Measurements from ENCODE around the gene PDSS2.
"Not testable (repeated sequence)": the region's sequence is repeated elsewhere in the genome, so short reads cannot be mapped to it uniquely, and the experiment has no call there.

The PDSS2 gene

GRCh38 chr6:107416145-107416544 is 43.2 kb downstream of the PDSS2 start:
- no peak for DNase-seq

GRCh38 chr6:107413966-107414645 is 45.3 kb downstream of the PDSS2 start:
- no peak for DNase-seq

- DNase-seq = no peak
Measured at GRCh38 chr6:107411161-107411560, 48.2 kb downstream of the PDSS2 start.

GRCh38 chr6:107409942-107410341 is 49.4 kb downstream of the PDSS2 start:
- no peak for DNase-seq

- DNase-seq = no peak
Measured at GRCh38 chr6:107408714-107409113, 50.6 kb downstream of the PDSS2 start.

GRCh38 chr6:107405002-107405401 is 54.4 kb downstream of the PDSS2 start:
- DNase-seq = no peak

GRCh38 chr6:107402533-107402932 is 56.8 kb downstream of the PDSS2 start:
- DNase-seq = no peak

GRCh38 chr6:107401573-107401972 is 57.8 kb downstream of the PDSS2 start:
- DNase-seq = no peak

GRCh38 chr6:107400616-107401147 is 58.7 kb downstream of the PDSS2 start:
- no peak for DNase-seq

GRCh38 chr6:107399935-107400334 is 59.4 kb downstream of the PDSS2 start:
- DNase-seq = no peak

GRCh38 chr6:107398001-107398400 is 61.4 kb downstream of the PDSS2 start:
- no peak for DNase-seq

GRCh38 chr6:107396211-107396610 is 63.2 kb downstream of the PDSS2 start:
- DNase-seq = no peak

- no peak for DNase-seq
Measured at GRCh38 chr6:107392069-107392468, 67.3 kb downstream of the PDSS2 start.

GRCh38 chr6:107390685-107391435 is 68.5 kb downstream of the PDSS2 start:
- no peak for DNase-seq

GRCh38 chr6:107390056-107390455 is 69.3 kb downstream of the PDSS2 start:
- no peak for DNase-seq

- no peak for DNase-seq
Measured at GRCh38 chr6:107386904-107387303, 72.5 kb downstream of the PDSS2 start.

- no peak for DNase-seq
Measured at GRCh38 chr6:107386340-107386739, 73.0 kb downstream of the PDSS2 start.

GRCh38 chr6:107383705-107384104 is 75.7 kb downstream of the PDSS2 start:
- no peak for DNase-seq

GRCh38 chr6:107374264-107374663 is 85.1 kb downstream of the PDSS2 start:
- no peak for DNase-seq

- DNase-seq = no peak
Measured at GRCh38 chr6:107369493-107369892, 89.9 kb downstream of the PDSS2 start.

- no peak for DNase-seq
Measured at GRCh38 chr6:107368471-107368870, 90.9 kb downstream of the PDSS2 start.

- not testable (repeated sequence) for DNase-seq
Measured at GRCh38 chr6:107364173-107364572, 95.2 kb downstream of the PDSS2 start.

- DNase-seq = no peak
Measured at GRCh38 chr6:107361753-107362604, 97.4 kb downstream of the PDSS2 start.

All from activated naive CD4-positive, alpha-beta T cell treated with anti-CD3 and anti-CD28 coated beads, Interleukin-2, amount 50 U/mL, for 16 hours (primary cell).